Activated T-helper 1 cell treated with Interleukin-2 at 50 U/mL for 16 hours (primary cell): ENCODE results near the gene PEX14.

ENCODE experiments used
- DNase-seq: peaks from one replicate; pipeline ENCODE4 v3.0.0-alpha.2; 2020; ENCODE audit warnings: low read depth

Gene PEX14

GRCh38 chr1:10617931-10618885 is 143.5 kb downstream of the PEX14 start:
- DNase-seq: no peak

DNA sequence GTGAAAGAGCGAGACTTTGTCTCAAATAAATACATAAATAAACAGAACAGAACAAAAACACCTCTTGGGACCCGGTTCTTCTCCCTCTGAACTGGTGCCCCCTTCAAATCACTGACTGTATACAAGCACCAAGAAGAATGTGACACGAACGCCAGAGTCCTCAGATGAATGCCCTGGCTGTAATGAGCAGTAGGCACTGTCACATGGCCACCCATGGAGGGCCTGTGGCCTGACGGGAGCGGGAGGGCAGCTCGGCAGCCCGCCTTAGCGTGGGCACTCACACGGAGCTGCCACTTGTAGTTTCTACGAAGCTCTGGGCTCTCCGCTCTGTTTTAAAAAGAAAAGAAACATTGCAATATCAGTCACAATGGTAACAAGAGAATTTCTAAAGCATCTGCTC is 146.0 kb downstream of the PEX14 start:
- DNase-seq: no peak

DNA sequence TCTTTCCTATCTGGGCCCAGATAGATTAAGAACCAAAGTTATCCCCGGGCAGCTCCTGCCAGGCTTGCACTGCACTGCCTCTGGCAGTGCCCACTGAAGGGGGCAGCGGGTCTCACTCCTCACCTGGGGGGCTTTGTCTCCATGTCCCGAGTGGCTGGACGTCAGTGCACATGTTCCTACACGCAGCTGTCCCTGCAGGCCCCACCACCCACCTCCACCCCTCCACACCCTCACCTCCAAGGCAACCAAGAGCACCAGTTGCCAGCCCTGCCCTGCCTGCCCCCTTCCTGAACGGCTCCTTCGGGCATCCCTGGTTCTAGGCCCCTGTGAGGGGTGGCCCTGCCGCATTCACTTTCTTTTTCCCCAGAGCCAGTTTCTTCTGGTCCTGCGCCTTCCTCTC is 147.2 kb downstream of the PEX14 start:
- DNase-seq: no peak

DNA sequence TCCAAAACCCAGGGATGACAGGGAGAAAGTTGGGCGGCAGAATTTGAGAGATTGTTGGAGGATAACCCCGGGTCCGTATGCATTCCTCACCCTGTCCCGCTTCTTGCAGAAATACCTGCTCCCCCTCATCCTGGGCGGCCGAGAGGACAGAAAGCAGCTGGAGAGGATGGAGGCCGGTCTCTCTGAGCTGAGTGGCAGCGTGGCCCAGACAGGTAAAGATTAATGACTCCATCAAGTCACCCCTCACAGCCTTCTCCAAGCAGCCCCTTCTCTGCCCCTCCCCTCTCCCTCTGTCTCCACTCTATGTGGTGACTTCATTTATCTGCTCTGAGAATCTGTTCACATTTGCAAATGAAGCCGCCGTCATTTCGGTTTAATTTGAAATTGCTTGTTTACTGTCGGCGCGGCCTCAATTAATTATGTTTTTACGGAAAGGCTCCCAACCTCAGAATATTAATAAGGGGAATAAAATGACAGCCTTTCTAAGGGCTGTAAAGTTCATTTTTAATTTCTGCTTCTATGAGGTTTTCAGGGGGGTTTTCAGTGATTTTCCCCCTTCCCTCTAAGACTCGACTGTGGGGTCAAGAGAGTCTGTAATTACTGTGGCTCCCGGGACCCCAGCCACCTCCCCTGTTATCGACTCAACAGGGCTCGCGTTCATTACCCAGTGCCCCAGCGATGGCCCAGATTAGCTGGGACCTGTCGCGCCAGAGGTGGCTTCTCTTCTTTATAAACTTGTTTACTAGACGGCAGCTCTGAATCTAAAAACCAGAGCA is 148.3 kb downstream of the PEX14 start:
- no peak for DNase-seq

DNA sequence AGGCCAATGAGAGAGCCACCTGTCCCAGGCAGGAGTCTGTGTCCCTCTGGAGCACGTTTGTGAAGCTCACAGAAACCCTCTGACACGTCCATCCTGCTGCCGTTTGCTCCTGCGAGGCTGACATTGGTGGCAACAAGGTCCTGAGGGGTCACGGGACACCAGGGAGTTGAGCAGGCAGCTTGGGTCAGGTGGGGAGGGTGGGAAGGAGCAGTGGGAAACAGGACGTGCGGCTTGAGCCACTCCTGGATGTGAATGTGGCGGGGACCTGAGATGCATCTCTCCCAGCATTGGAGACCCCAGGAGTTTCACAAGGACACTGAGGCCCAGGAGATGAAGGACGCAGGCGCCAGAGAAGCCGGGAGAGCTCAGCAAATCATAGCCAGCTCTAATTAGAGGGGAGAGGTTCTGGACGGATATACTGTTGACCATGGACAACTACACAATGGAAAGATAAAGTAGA is 149.0 kb downstream of the PEX14 start:
- DNase-seq: no peak

GRCh38 chr1:10624256-10625050 is 149.7 kb downstream of the PEX14 start:
- no peak for DNase-seq

GRCh38 chr1:10625076-10625475 is 150.3 kb downstream of the PEX14 start:
- no peak for DNase-seq

DNA sequence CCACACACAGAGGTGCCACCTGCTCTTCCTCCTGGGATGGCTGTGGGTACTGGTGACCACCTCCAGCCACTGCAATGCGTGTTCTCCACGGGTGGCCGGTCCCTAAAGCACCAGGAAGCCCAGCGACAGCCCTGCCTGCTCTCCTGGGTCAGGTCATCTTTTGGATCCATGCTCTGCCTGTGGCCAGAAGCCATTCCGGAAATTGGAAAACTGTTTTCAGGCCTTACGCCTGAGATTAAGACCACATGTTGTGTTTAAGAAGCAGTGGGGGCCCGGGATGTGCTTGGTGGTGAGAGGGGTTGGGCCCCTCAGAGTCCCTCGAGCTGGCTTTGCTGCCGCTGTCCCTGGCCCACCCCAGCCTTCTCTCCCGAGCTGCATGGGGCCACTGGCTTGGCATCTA is 150.8 kb downstream of the PEX14 start:
- DNase-seq: no peak

DNA sequence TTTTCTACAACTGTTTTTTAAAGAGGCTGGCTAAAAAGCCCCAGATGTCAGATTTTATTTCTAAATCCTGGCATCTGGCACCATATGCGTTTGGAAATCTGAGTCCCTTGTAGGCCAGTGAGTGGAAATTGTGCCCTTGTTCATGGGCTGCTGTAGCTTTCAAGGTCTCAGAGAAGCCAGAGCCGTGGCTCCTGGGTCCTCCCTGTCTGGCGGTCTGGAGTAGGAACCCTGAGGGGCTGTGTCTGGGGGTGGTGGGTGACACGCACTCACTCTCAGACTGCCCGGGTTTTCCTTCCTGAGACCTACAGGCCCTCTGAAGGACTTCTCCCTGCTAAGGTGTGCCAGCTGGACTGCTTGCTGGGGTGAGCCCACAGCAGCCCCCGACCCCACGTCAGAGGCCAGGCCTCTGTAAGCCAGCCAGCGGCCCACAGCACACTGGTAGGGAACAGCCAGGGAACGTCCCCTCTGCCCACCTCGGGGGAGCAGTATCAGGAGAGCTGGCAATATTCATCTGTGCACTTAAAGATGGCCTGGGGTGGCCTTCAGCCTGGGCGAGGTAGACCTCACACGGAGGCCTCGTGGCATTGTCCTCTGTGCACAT is 151.5 kb downstream of the PEX14 start:
- no peak for DNase-seq

DNA sequence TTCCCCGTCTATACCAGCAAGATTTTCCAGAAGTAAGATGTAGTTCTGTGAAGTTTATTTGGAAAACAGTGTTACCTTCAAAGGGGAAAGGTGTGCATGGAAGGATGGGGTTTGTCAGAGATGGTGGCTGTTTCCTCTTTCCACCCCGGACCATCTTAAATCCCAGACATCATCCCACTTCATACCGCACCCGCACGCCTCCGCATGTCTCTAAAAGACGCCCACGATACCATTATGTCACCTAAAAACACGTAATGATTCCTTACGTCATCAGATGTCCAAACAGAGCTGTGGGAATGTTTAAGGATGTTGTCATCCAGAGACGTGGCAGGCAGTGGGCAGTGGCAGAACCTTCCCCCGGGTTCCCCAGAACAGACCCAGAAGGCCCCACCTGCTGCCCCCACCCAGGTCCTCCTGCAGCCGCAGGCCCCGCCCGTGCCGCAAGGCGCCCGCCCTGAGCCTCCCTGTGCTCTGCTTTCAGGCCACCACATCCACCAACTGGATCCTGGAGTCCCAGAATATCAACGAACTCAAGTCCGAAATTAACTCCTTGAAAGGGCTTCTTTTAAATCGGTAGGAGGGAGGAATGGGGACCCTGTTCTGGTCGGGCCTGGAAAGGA is 152.2 kb downstream of the PEX14 start:
- DNase-seq: no peak

GRCh38 chr1:10628685-10629084 is 153.9 kb downstream of the PEX14 start:
- no peak for DNase-seq

GRCh38 chr1:10629091-10629815 is 154.5 kb downstream of the PEX14 start:
- no peak for DNase-seq

- DNase-seq: no peak
Measured at GRCh38 chr1:10629816-10630571, 155.2 kb downstream of the PEX14 start.

DNA sequence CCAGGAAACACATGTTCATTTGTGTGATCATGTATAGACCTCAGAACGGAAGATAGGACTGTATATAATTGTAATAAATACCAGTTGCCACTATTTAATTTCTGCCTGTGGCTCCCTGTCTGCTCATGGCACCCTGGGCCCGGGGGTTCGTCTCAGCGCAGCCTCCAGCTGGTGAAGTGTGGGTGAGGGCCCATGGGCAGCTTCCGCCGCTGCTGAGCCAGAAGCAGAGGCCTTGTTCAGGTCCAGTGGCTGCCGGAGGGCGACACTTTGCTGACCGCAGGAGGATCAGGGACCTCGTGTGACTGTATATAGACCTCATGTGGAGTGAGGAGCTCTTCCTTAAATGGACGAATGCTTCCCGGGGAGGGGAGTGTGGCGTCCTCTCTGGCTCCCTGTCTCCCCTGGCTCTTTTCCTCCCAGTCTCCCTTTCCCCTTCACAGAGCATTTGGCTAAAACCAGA is 155.9 kb downstream of the PEX14 start:
- no peak for DNase-seq

- no peak for DNase-seq
Measured at GRCh38 chr1:10631121-10631810, 156.5 kb downstream of the PEX14 start.

GRCh38 chr1:10631811-10632593 is 157.3 kb downstream of the PEX14 start:
- no peak for DNase-seq

DNA sequence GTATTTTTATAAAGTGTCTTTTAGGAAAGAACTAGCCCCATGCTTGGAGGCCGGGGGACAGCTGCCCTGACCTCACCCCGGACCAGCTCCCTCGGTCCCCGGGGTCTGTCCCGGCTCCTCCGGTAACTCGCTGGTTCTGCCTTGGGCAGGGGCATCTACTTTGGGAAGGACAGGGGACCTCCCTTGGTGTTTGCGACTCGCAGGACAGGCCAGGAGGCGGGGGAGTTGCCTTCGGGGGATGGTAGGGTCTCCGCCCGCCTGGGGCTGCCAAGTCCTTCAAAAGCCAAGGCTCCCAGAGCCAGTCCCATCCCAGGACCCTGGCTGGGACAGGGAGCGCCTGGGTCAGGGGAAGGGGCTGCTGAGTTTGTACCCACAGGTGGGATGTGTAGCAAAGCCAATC is 157.9 kb downstream of the PEX14 start:
- no peak for DNase-seq

GRCh38 chr1:10633416-10633815 is 158.7 kb downstream of the PEX14 start:
- no peak for DNase-seq
